ENCODE results near the gene LGSN. TPM values are rescaled to one million over a fixed set of nuclear protein-coding genes. Genes with fewer than 3 reads are reported as not detected.

LGSN gene
- total and polyA plus RNA-seq, 2 of the 13 experiments (the other 11 are each of a cell fraction or from before 2014, with no cell fraction given) = 0.13 to 0.63 TPM

DNA sequence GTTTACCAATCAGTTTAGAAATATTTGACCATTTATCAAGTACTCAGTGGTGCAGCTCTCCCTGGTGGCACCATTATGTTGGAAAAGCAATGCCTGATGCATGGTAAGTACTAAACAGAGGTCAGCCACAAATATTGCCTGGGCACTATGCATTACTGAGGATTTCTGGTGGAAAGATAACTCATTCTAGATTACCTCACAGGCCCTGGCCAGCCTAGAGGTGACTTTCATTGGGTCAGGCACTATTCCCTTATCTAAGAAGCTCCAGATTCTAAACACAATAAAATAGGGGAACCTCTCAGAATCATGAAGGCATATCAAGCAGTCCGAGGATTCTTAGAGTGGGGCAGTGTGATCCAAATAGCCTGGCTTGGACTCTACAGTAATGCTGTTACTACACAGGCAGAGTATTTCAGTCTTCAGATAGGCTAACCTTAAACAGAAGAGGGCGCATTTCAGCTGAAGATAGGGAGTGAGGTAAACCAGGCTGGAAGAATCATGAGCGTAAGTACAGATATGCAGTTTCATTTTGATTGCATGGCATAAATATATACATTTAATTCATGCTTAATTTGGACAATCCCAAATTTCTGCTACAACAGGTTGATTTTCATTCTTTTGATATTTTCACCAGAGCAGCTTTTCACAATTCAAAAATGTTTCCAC is 12.1 kb downstream of the LGSN start (continued):
- TF ChIP-seq, protein P1, sequence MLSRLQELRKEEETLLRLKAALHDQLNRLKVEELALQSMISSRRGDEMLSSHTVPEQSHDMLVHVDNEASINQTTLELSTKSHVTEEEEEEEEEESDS (CRISPR knock-in tag; IDR thresholded peaks at IDR 0.05; ENCODE audit: borderline replicate concordance) = no peak
- TF ChIP-seq HHEX (CRISPR knock-in tag; IDR thresholded peaks at IDR 0.05) (no peak), HCFC1 (IDR thresholded peaks at IDR 0.05; ENCODE audit: low read depth, low read length) (no peak), ZC3H13 (CRISPR knock-in tag; IDR thresholded peaks at IDR 0.05) (no peak), ZNF879 (CRISPR knock-in tag; IDR thresholded peaks at IDR 0.05) (no peak), SOX13 (IDR thresholded peaks at IDR 0.05) (no peak), SOX13 (CRISPR knock-in tag; conservative IDR thresholded peaks at IDR 0.05 in 1 of 2, IDR thresholded peaks at IDR 0.05 in 1 of 2) (0 out of 4 replicates have a peak, but pooled peaks of 1 of the 2 experiments have one; percentile 14), RFX5 (IDR thresholded peaks at IDR 0.05; ENCODE audit: low read depth, low read length) (no peak), ZNF816 (CRISPR knock-in tag; IDR thresholded peaks at IDR 0.05; ENCODE audit: borderline replicate concordance) (no peak), SMAD9 (CRISPR knock-in tag; IDR thresholded peaks at IDR 0.05) (no peak), KLF13 (CRISPR knock-in tag; IDR thresholded peaks at IDR 0.05) (no peak), THAP11 (CRISPR knock-in tag; IDR thresholded peaks at IDR 0.05) (no peak), RCOR2 (CRISPR knock-in tag; IDR thresholded peaks at IDR 0.05) (no peak), SMC3 (IDR thresholded peaks at IDR 0.05; ENCODE audit: low read length) (peak; percentile 82), ZBTB7A (CRISPR knock-in tag; IDR thresholded peaks at IDR 0.05) (no peak), ZNF30 (CRISPR knock-in tag; IDR thresholded peaks at IDR 0.05) (no peak), ZNF205 (CRISPR knock-in tag; IDR thresholded peaks at IDR 0.05) (no peak), ZNF264 (CRISPR knock-in tag; IDR thresholded peaks at IDR 0.05) (no peak), NR1H2 (CRISPR knock-in tag; IDR thresholded peaks at IDR 0.05; ENCODE audit: borderline replicate concordance, low read depth) (no peak), EZH2 (conservative IDR thresholded peaks at IDR 0.05; ENCODE audit: low read depth, low read length) (no peak), AGO1 (IDR thresholded peaks at IDR 0.05; ENCODE audit: low read depth, low read length, poor library complexity, severe bottlenecking) (no peak)
- TF ChIP-seq, protein P2, sequence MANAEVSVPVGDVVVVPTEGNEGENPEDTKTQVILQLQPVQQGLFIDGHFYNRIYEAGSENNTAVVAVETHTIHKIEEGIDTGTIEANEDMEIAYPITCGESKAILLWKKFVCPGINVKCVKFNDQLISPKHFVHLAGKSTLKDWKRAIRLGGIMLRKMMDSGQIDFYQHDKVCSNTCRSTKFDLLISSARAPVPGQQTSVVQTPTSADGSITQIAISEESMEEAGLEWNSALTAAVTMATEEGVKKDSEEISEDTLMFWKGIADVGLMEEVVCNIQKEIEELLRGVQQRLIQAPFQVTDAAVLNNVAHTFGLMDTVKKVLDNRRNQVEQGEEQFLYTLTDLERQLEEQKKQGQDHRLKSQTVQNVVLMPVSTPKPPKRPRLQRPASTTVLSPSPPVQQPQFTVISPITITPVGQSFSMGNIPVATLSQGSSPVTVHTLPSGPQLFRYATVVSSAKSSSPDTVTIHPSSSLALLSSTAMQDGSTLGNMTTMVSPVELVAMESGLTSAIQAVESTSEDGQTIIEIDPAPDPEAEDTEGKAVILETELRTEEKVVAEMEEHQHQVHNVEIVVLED (CRISPR knock-in tag; IDR thresholded peaks at IDR 0.05; ENCODE audit: borderline replicate concordance) = no peak
- TF ChIP-seq, protein P3, sequence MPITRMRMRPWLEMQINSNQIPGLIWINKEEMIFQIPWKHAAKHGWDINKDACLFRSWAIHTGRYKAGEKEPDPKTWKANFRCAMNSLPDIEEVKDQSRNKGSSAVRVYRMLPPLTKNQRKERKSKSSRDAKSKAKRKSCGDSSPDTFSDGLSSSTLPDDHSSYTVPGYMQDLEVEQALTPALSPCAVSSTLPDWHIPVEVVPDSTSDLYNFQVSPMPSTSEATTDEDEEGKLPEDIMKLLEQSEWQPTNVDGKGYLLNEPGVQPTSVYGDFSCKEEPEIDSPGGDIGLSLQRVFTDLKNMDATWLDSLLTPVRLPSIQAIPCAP (CRISPR knock-in tag; IDR thresholded peaks at IDR 0.05; ENCODE audit: low read depth) = no peak
- TF ChIP-seq, protein P4, sequence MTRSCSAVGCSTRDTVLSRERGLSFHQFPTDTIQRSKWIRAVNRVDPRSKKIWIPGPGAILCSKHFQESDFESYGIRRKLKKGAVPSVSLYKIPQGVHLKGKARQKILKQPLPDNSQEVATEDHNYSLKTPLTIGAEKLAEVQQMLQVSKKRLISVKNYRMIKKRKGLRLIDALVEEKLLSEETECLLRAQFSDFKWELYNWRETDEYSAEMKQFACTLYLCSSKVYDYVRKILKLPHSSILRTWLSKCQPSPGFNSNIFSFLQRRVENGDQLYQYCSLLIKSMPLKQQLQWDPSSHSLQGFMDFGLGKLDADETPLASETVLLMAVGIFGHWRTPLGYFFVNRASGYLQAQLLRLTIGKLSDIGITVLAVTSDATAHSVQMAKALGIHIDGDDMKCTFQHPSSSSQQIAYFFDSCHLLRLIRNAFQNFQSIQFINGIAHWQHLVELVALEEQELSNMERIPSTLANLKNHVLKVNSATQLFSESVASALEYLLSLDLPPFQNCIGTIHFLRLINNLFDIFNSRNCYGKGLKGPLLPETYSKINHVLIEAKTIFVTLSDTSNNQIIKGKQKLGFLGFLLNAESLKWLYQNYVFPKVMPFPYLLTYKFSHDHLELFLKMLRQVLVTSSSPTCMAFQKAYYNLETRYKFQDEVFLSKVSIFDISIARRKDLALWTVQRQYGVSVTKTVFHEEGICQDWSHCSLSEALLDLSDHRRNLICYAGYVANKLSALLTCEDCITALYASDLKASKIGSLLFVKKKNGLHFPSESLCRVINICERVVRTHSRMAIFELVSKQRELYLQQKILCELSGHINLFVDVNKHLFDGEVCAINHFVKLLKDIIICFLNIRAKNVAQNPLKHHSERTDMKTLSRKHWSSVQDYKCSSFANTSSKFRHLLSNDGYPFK (CRISPR knock-in tag; IDR thresholded peaks at IDR 0.05; ENCODE audit: borderline replicate concordance) = no peak
- TF ChIP-seq, protein P5, sequence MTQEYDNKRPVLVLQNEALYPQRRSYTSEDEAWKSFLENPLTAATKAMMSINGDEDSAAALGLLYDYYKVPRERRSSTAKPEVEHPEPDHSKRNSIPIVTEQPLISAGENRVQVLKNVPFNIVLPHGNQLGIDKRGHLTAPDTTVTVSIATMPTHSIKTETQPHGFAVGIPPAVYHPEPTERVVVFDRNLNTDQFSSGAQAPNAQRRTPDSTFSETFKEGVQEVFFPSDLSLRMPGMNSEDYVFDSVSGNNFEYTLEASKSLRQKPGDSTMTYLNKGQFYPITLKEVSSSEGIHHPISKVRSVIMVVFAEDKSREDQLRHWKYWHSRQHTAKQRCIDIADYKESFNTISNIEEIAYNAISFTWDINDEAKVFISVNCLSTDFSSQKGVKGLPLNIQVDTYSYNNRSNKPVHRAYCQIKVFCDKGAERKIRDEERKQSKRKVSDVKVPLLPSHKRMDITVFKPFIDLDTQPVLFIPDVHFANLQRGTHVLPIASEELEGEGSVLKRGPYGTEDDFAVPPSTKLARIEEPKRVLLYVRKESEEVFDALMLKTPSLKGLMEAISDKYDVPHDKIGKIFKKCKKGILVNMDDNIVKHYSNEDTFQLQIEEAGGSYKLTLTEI (CRISPR knock-in tag; conservative IDR thresholded peaks at IDR 0.05) = no peak

All from HepG2 (cell line).